Stimulated activated CD4-positive, alpha-beta T cell treated with anti-CD3 and anti-CD28 coated beads, Interleukin-1b, Interleukin-23, amount 100 ng/mL, for 48 hours (primary cell): ENCODE results near the gene MEMO1.
"Not testable (repeated sequence)": the region's sequence is repeated elsewhere in the genome, so short reads cannot be mapped to it uniquely, and the experiment has no call there.

Experiments
- DNase-seq: peaks from one replicate; pipeline ENCODE4 v3.0.0-alpha.2; 2020

The MEMO1 gene

GRCh38 chr2:31997653-31998052 is 13.2 kb downstream of the MEMO1 start:
- DNase-seq: no peak

- DNase-seq: no peak
Observed at GRCh38 chr2:31996571-31997150, 14.1 kb downstream of the MEMO1 start.

- DNase-seq: no peak
Observed at GRCh38 chr2:31992934-31993333, 17.9 kb downstream of the MEMO1 start.

GRCh38 chr2:31992025-31992579 is 18.7 kb downstream of the MEMO1 start:
- DNase-seq: no peak

- no peak for DNase-seq
Observed at GRCh38 chr2:31989946-31990345, 20.9 kb downstream of the MEMO1 start.

- DNase-seq: peak; percentile 27
Observed at GRCh38 chr2:31987454-31988220, 23.2 kb downstream of the MEMO1 start.

GRCh38 chr2:31986906-31987305 is 23.9 kb downstream of the MEMO1 start:
- DNase-seq: no peak

GRCh38 chr2:31983762-31984467 is 26.9 kb downstream of the MEMO1 start:
- no peak for DNase-seq

- no peak for DNase-seq
Observed at GRCh38 chr2:31980674-31981356, 30.0 kb downstream of the MEMO1 start.

- DNase-seq: no peak
Observed at GRCh38 chr2:31979956-31980355, 30.9 kb downstream of the MEMO1 start.

GRCh38 chr2:31979018-31979417 is 31.8 kb downstream of the MEMO1 start:
- DNase-seq: no peak

GRCh38 chr2:31978436-31978835 is 32.4 kb downstream of the MEMO1 start:
- no peak for DNase-seq

- DNase-seq: no peak
Observed at GRCh38 chr2:31973665-31974064, 37.1 kb downstream of the MEMO1 start.

- no peak for DNase-seq
Observed at GRCh38 chr2:31972059-31972458, 38.7 kb downstream of the MEMO1 start.

- no peak for DNase-seq
Observed at GRCh38 chr2:31969178-31969577, 41.6 kb downstream of the MEMO1 start.

GRCh38 chr2:31967790-31968189 is 43.0 kb downstream of the MEMO1 start:
- DNase-seq: no peak

- DNase-seq: not testable (repeated sequence)
Observed at GRCh38 chr2:31966402-31966801, 44.4 kb downstream of the MEMO1 start.

GRCh38 chr2:31965094-31965493 is 45.7 kb downstream of the MEMO1 start:
- DNase-seq: no peak

- peak; percentile 70 for DNase-seq
Observed at GRCh38 chr2:31962757-31963361, 47.9 kb downstream of the MEMO1 start.

GRCh38 chr2:31958140-31958717 is 52.6 kb downstream of the MEMO1 start:
- DNase-seq: no peak

GRCh38 chr2:31957354-31958139 is 53.3 kb downstream of the MEMO1 start:
- DNase-seq: no peak
